Endodermal cell (in vitro differentiated cells): ENCODE measurements around the gene VPS9D1. TPM values are rescaled to one million over a fixed set of nuclear protein-coding genes. Genes with fewer than 3 reads are reported as not detected.

Experiments
- DNase-seq: peaks from one replicate; pipeline ENCODE4 v3.0.0-alpha.2; 2017
- H3K27ac ChIP-seq: 2 replicates; pipeline ENCODE4 v1.5.1; 2013; ENCODE audit warnings: mild to moderate bottlenecking, low read depth, low read length, moderate library complexity
- H3K27me3 ChIP-seq: 2 replicates; pipeline ENCODE4 v1.6.1; 2013; ENCODE audit warnings: mild to moderate bottlenecking, low read length, moderate library complexity; ENCODE audit not compliant: insufficient read depth, control insufficient read depth, poor library complexity, severe bottlenecking
- H3K36me3 ChIP-seq: 2 replicates; pipeline ENCODE4 v1.7.0; 2013; ENCODE audit warnings: mild to moderate bottlenecking, low read length, moderate library complexity; ENCODE audit not compliant: control insufficient read depth, insufficient read depth
- H3K4me1 ChIP-seq: one replicate; pipeline ENCODE4 v1.7.0; 2013; ENCODE audit warnings: low read length; ENCODE audit not compliant: control insufficient read depth, insufficient read depth
- H3K4me3 ChIP-seq: 2 replicates; pipeline ENCODE4 v1.5.1; 2013; ENCODE audit warnings: mild to moderate bottlenecking, low read length, moderate library complexity
- H3K9ac ChIP-seq: 2 replicates; pipeline ENCODE4 v1.6.1; 2013; ENCODE audit warnings: mild to moderate bottlenecking, low read length, moderate library complexity; ENCODE audit not compliant: poor library complexity, severe bottlenecking; ENCODE audit errors: extremely low read depth
- H3K9me3 ChIP-seq: 2 replicates; pipeline ENCODE4 v1.6.1; 2013; ENCODE audit warnings: mild to moderate bottlenecking, low read length, moderate library complexity; ENCODE audit not compliant: control insufficient read depth
- H3K27ac Mint-ChIP-seq: 2 replicates; pipeline ENCODE4 v1.8.0; 2020; ENCODE audit warnings: mixed read lengths
- H3K27me3 Mint-ChIP-seq: 2 replicates; pipeline ENCODE4 v1.8.0; 2021; ENCODE audit warnings: mild to moderate bottlenecking, mixed read lengths; ENCODE audit not compliant: insufficient read depth
- H3K36me3 Mint-ChIP-seq: 2 replicates; pipeline ENCODE4 v1.8.0; 2020; ENCODE audit warnings: low read depth, mixed read lengths
- H3K4me1 Mint-ChIP-seq: 2 replicates; pipeline ENCODE4 v1.8.0; 2020; ENCODE audit warnings: mixed read lengths
- H3K4me3 Mint-ChIP-seq: 2 replicates; pipeline ENCODE4 v1.8.0; 2020; ENCODE audit warnings: mild to moderate bottlenecking, moderate library complexity, mixed read lengths
- H3K9me3 Mint-ChIP-seq: 2 replicates; pipeline ENCODE4 v1.8.0; 2020; ENCODE audit warnings: mild to moderate bottlenecking, mixed read lengths
- WGBS, 2 experiments: methylation state at CpG; one replicate each; pipeline versions ENCODE4 v1.1.5 to v1.1.7; 2013; ENCODE audit warnings: missing lambda C conversion rate in 2 of 2, mixed read lengths in 1 of 2; ENCODE audit not compliant: insufficient coverage in 1 of 2, insufficient read length in 1 of 2; 5-methylcytosine and 5-hydroxymethylcytosine counted together
- total RNA-seq, 2 donors: library from RNA; stranded (reverse); fragmentation: NEBNext Ultra II Directional in 1 of 2; extraction: Animal tissue kit (Norgen Biotek cat#: 25700) in 1 of 2; gene quantifications; 2 replicates in 1 of 2; 3 replicates in 1 of 2; pipeline ENCODE4 v1.2.1, GENCODE V29; 2021
- TF ChIP-seq, protein P1 (sequence below): fragments of 200-600 bp; sonication (generic); conservative IDR thresholded peaks from 2 replicates; pipeline ENCODE4 v1.5.0; 2021; ENCODE audit warnings: antibody characterized with exemption, mild to moderate bottlenecking

Gene VPS9D1
- total RNA-seq, 2 donors from 2014 or later: 7.4 to 10.0 TPM

DNA sequence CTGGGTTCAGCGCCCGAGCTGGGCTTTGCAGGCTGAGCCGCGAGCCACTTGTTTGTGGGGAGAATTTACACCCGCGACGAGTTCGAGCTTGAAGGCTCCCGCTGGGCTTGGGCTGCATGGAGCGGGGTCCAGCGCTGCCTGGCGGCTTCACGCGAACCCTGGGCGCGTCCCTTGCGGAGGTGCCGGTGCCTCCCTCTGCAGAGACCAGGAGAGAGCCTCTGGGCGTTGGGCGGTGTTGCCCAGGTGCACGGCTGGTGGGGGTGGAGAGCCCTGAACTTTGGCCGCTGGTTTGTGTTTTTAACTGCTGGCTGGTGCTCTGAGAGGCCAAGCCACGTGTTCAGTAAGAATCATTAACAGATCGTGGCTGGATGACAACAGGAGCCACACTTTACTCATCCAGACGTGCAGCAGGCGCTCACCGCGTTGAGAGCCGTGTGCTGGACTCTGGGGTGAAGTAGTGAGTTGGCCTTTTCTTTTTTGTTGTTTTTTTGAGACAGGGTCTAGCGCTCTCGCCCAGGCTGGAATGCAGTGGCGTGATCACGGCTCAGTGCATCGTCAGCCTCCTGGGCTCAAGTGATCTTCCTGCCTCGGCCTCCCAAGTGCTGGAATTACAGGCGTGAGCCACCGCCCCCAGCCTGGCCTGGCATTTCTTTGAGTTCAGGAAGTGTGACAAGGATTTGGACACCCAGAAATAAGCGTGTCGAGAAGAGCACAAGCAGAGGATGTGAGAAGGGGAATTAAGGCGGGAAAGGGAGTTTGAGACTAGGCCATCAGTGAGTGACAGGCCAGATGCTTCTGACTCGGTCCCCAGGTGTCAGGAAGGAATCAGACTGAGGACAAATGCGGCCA lies 33.4 kb downstream of the VPS9D1 start:
- H3K4me1 Mint-ChIP-seq: peaks cover 6% of the 10 kb centered on the region
- TF ChIP-seq, protein P1, sequence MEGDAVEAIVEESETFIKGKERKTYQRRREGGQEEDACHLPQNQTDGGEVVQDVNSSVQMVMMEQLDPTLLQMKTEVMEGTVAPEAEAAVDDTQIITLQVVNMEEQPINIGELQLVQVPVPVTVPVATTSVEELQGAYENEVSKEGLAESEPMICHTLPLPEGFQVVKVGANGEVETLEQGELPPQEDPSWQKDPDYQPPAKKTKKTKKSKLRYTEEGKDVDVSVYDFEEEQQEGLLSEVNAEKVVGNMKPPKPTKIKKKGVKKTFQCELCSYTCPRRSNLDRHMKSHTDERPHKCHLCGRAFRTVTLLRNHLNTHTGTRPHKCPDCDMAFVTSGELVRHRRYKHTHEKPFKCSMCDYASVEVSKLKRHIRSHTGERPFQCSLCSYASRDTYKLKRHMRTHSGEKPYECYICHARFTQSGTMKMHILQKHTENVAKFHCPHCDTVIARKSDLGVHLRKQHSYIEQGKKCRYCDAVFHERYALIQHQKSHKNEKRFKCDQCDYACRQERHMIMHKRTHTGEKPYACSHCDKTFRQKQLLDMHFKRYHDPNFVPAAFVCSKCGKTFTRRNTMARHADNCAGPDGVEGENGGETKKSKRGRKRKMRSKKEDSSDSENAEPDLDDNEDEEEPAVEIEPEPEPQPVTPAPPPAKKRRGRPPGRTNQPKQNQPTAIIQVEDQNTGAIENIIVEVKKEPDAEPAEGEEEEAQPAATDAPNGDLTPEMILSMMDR: peak; percentile 22
- DNase-seq: peak; percentile 80
- 30 to 38% methylated on average over 26 to 42 of the region's 42 CpGs for WGBS, 2 experiments
- peak overlapping the region; percentile 87 for H3K4me3 ChIP-seq
- H3K27ac Mint-ChIP-seq: peak overlapping the region; percentile 93
- H3K4me1 ChIP-seq: no peaks in the 10 kb centered on the region
- peaks cover 39% of the 10 kb centered on the region for H3K9me3 ChIP-seq
- H3K9ac ChIP-seq: peak overlapping the region; percentile 77
- H3K9me3 Mint-ChIP-seq: peaks cover 37% of the 10 kb centered on the region
- H3K36me3 Mint-ChIP-seq: peaks cover 78% of the 10 kb centered on the region
- peak overlapping the region; percentile 73 for H3K4me3 Mint-ChIP-seq
- H3K27me3 ChIP-seq: no peaks in the 10 kb centered on the region
- H3K27ac ChIP-seq: peak overlapping the region; percentile 61
- H3K27me3 Mint-ChIP-seq: no peaks in the 10 kb centered on the region
- H3K36me3 ChIP-seq: peaks cover 58% of the 10 kb centered on the region

DNA sequence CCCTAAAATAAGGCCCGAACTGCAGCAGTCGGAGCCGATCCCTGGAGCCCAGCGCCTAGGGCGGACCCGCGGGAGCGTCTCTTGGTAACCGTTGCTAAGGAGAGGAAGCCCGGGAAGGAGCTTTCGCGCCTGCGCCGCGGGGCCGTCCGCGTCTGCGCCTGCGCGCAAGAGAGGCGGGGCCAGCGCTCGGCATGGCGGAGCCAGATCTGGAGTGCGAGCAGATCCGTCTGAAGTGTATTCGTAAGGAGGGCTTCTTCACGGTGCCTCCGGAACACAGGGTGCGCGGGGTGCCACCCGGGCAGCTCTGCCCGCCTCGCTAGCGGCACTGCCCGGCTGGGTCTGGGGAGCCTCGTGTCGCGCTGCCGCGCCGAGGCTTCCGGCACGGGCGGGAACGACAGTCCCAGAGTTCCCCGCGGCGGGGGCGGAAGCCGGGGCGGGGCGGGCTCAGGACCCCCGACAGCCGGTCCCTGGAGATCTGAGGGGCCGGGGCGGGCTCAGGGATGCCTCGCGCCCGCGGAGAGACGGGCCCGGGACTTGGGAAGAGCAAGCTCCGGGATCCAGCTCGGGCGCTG lies 34.1 kb downstream of the VPS9D1 start, which contains the start of gene CDK10:
CDK10 (plus strand) TSS at position 170 of the 572 bp plus-strand sequence; CDS start at position 192, 22 bp downstream.
- peaks cover 46% of the 10 kb centered on the region for H3K9me3 ChIP-seq
- Mint-ChIP-seq H3K9me3 (peaks cover 44% of the 10 kb centered on the region), H3K27me3 (no peaks in the 10 kb centered on the region), H3K4me1 (peaks cover 6% of the 10 kb centered on the region), H3K36me3 (peaks cover 77% of the 10 kb centered on the region), H3K27ac (peak within 1 kb of the TSS; percentile 93), H3K4me3 (peak within 1 kb of the TSS; percentile 73)
- H3K4me3 ChIP-seq: peak within 1 kb of the TSS; percentile 87
- H3K9ac ChIP-seq: peak within 1 kb of the TSS; percentile 77
- no peaks in the 10 kb centered on the region for H3K4me1 ChIP-seq
- DNase-seq: peak; percentile 97
- 1 to 2% methylated on average over 32 to 67 of the region's 67 CpGs for whole genome bisulfite sequencing, 2 experiments
- TF ChIP-seq, protein P1: no peak
- H3K27me3 ChIP-seq: no peaks in the 10 kb centered on the region
- H3K27ac ChIP-seq: peak within 1 kb of the TSS; percentile 61
- H3K36me3 ChIP-seq: peaks cover 58% of the 10 kb centered on the region

DNA sequence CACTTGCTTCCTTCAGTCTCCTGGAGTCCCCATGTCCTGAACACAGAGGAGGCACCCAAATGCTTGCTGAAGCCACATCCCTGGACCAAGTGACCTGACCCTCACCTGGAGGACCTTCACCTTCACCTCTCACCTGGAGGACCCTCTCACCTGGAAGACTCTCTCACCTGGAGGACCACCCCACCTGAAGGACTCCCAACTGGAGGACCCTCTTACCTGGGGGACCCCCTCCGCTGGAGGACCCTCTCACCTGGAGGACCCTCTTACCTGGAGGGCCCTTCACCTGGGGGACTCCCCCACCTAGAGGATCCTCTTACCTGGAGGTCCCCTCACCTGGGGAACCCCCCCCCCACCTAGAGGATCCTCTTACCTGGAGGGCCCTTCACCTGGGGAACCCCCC lies 34.8 kb downstream of the VPS9D1 start:
- peak overlapping the region; percentile 71 for H3K4me3 ChIP-seq
- DNase-seq: no peak
- H3K4me3 Mint-ChIP-seq: peak overlapping the region; percentile 73
- H3K9me3 ChIP-seq: peaks cover 53% of the 10 kb centered on the region
- H3K27ac Mint-ChIP-seq: no peak overlapping the region
- no peak overlapping the region for H3K9ac ChIP-seq
- H3K4me1 ChIP-seq: no peaks in the 10 kb centered on the region
- TF ChIP-seq, protein P1: no peak
- peaks cover 6% of the 10 kb centered on the region for H3K4me1 Mint-ChIP-seq
- H3K36me3 ChIP-seq: peaks cover 53% of the 10 kb centered on the region
- no peaks in the 10 kb centered on the region for H3K27me3 Mint-ChIP-seq
- H3K9me3 Mint-ChIP-seq: peaks cover 51% of the 10 kb centered on the region
- no peak overlapping the region for H3K27ac ChIP-seq
- peaks cover 79% of the 10 kb centered on the region for H3K36me3 Mint-ChIP-seq
- H3K27me3 ChIP-seq: no peaks in the 10 kb centered on the region
- 88% methylated on average over 1 of the region's 1 CpG; no CpG with 5 or more reads in 1 of the 2 experiments for WGBS, 2 experiments
